GM10266 (cell line): ENCODE measurements around the gene FPGS.
A peak's percentile ranks its signal among the peaks of the same experiment; 100 is the strongest.

Experiments
- DNase-seq: peaks from one replicate; pipeline ENCODE4 v3.0.0; 2012; ENCODE audit errors: extremely low spot score
- TF ChIP-seq, protein P1 (sequence below): IDR thresholded peaks from 2 replicates; pipeline ENCODE4 v1.5.1; 2012; ENCODE audit warnings: mild to moderate bottlenecking, low read depth; ENCODE audit not compliant: control insufficient read depth, insufficient read depth; ENCODE audit errors: missing control alignments

FPGS gene

GRCh38 chr9:127785023-127785932, 17.4 kb upstream of the FPGS start:
- TF ChIP-seq, protein P1, sequence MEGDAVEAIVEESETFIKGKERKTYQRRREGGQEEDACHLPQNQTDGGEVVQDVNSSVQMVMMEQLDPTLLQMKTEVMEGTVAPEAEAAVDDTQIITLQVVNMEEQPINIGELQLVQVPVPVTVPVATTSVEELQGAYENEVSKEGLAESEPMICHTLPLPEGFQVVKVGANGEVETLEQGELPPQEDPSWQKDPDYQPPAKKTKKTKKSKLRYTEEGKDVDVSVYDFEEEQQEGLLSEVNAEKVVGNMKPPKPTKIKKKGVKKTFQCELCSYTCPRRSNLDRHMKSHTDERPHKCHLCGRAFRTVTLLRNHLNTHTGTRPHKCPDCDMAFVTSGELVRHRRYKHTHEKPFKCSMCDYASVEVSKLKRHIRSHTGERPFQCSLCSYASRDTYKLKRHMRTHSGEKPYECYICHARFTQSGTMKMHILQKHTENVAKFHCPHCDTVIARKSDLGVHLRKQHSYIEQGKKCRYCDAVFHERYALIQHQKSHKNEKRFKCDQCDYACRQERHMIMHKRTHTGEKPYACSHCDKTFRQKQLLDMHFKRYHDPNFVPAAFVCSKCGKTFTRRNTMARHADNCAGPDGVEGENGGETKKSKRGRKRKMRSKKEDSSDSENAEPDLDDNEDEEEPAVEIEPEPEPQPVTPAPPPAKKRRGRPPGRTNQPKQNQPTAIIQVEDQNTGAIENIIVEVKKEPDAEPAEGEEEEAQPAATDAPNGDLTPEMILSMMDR, result peak; percentile 81
- peak; percentile 91 for DNase-seq

DNA sequence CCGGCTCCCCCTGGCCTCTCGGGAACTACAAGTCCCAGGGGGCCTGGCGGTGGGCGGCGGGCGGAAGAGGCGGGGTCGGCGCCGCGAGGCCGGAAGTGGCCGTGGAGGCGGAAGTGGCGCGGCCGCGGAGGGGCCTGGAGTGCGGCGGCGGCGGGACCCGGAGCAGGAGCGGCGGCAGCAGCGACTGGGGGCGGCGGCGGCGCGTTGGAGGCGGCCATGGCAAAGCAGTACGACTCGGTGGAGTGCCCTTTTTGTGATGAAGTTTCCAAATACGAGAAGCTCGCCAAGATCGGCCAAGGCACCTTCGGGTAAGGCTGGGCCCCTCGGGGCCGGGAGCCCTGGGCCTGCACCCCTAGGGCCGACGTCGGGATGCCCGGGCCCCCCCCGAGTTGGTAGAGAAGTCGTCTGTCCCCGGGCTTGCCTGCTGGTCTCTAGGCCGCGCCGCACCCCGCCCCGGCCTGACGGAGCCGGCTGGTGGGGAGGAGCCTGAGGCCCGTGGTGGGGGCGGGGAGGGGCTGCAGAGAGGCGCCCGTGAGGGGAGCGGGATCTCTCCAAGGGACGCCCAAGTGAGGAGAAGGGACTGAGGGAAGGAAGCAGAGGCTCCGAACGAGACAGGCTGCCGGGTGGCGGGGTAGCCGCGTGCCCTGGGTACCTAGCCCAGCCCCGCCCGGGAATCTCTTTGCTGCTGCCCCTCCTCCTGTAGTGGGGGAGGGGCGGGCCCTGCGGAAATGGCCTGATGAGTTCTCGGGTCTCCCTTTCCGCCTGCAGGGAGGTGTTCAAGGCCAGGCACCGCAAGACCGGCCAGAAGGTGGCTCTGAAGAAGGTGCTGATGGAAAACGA, 16.5 kb upstream of the FPGS start, which contains the start of gene CDK9:
TSS of gene CDK9 (plus strand) at position 102 of the 840 bp plus-strand sequence. CDS start at position 217, 115 bp downstream.
- TF ChIP-seq, protein P1, result peak; percentile 38
- peak; percentile 98 for DNase-seq

DNA sequence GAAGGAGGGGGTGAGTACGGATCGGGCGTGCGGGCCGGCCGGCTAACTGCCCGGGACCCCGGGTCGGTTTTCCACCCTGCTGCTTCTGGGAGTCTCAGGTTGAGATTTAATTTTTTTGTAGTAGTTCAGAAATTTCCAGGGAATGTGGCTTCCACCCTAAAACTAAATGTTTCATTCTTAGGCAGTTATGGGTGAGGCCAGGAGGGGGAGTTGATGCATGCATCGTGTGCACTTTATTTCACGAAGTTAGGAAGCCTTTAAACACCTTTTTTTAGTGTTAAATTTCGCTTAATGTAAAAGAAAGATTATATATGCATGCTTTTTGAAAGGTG, 15.9 kb upstream of the FPGS start:
- TF ChIP-seq, protein P1, result peak; percentile 19
- no peak for DNase-seq

GRCh38 chr9:127788337-127789011, 14.2 kb upstream of the FPGS start:
- DNase-seq, result no peak
- TF ChIP-seq, protein P1, result no peak

- TF ChIP-seq, protein P1, result no peak
- no peak for DNase-seq
Measured at GRCh38 chr9:127789179-127789578, 13.5 kb upstream of the FPGS start.

- TF ChIP-seq, protein P1, result no peak
- no peak for DNase-seq
Measured at GRCh38 chr9:127790094-127790855, 12.4 kb upstream of the FPGS start.
